ENCODE measurements around the gene IRF2. TPM values are rescaled to one million over a fixed set of nuclear protein-coding genes. Genes with fewer than 3 reads are reported as not detected.

IRF2 gene
- total and polyA plus RNA-seq, 12 donors = 9.3 to 41.4 (median 28.6) TPM

GRCh38 chr4:184450743-184451535, 23.4 kb downstream of the IRF2 start:
- TF ChIP-seq CTCF (IDR thresholded peaks at IDR 0.05) = no peak
- DNase-seq (no peak), ATAC-seq (no peak)
- Histone ChIP-seq H3K9me3 (no peaks in the 10 kb centered on the region), H3K27ac (peak overlapping the region in 6 of 10 donors; percentile 20 to 89 (median 68)), H3K27me3 (no peaks in the 10 kb centered on the region), H3K4me3 (no peak overlapping the region), H3K4me1 (peaks cover 16 to 98% (median 87%) of the 10 kb centered on the region in 9 donors), H3K36me3 (peaks cover 0 to 19% (median 0%) of the 10 kb centered on the region in 9 donors)
- intact Hi-C loops (cut with DNase I) = no loop called here
- 51 to 67% methylated on average over 8 of the region's 8 CpGs for WGBS, 2 donors

- WGBS, 2 donors = 45 to 56% methylated on average over 5 of the region's 5 CpGs
- peak in 6 of 8 donors; percentile 22 to 45 (median 34) for ATAC-seq
- peak overlapping the region in 3 of 10 donors; percentile 8 to 53 (median 12) for H3K4me3 ChIP-seq
These were observed 24.3 kb downstream of the IRF2 start for GRCh38 chr4:184450045-184450444.

GRCh38 chr4:184448821-184449220, 25.5 kb downstream of the IRF2 start:
- DNase-seq = peak in 1 of 2 donors; percentile 80
- Histone ChIP-seq H3K4me1 (peaks cover 20 to 100% (median 99%) of the 10 kb centered on the region in 9 donors), H3K36me3 (peaks cover 0 to 13% (median 0%) of the 10 kb centered on the region in 9 donors), H3K27me3 (no peaks in the 10 kb centered on the region), H3K9me3 (no peaks in the 10 kb centered on the region), H3K4me3 (peak overlapping the region in 9 of 10 donors; percentile 22 to 55 (median 46)), H3K27ac (peak overlapping the region; percentile 42 to 89 (median 80))
- intact Hi-C loops (cut with DNase I) = no loop called here
- ATAC-seq = peak; percentile 88 to 95 (median 92)
- TF ChIP-seq CTCF (IDR thresholded peaks at IDR 0.05) = no peak
- 5 to 14% methylated on average over 10 of the region's 10 CpGs for WGBS, 2 donors

More at GRCh38 chr4:184450045-184450444, 24.3 kb downstream of the IRF2 start:
- no peak for DNase-seq
- H3K36me3 ChIP-seq = peaks cover 0 to 13% (median 0%) of the 10 kb centered on the region in 9 donors
- TF ChIP-seq CTCF (IDR thresholded peaks at IDR 0.05) = no peak
- H3K4me1 ChIP-seq = peaks cover 16 to 99% (median 95%) of the 10 kb centered on the region in 9 donors
- peak overlapping the region in 8 of 10 donors; percentile 75 to 89 (median 80) for H3K27ac ChIP-seq
- H3K9me3 ChIP-seq = no peaks in the 10 kb centered on the region
- no peaks in the 10 kb centered on the region for H3K27me3 ChIP-seq
- intact Hi-C loops (cut with DNase I) = no loop called here

- intact Hi-C loops (cut with DNase I) = no loop called here
- Histone ChIP-seq H3K4me1 (peaks cover 20 to 100% (median 97%) of the 10 kb centered on the region in 9 donors), H3K9me3 (no peaks in the 10 kb centered on the region), H3K27me3 (no peaks in the 10 kb centered on the region), H3K4me3 (peak overlapping the region in 9 of 10 donors; percentile 22 to 55 (median 46)), H3K36me3 (peaks cover 0 to 13% (median 0%) of the 10 kb centered on the region in 9 donors), H3K27ac (peak overlapping the region; percentile 42 to 89 (median 80))
- WGBS, 2 donors = 56 to 60% methylated on average over 11 of the region's 11 CpGs
- no peak for DNase-seq
- no peak for ATAC-seq
- no peak for TF ChIP-seq CTCF (IDR thresholded peaks at IDR 0.05)
These were observed 26.2 kb downstream of the IRF2 start for GRCh38 chr4:184448141-184448540.
